GM19351 (cell line): ENCODE results near the gene SLC2A1.

Experiments
- ATAC-seq: cut with Tn5 transposase; IDR thresholded peaks from one replicate; pipeline ENCODE4 v1.9.1; 2021; ENCODE audit warnings: mild to moderate bottlenecking, moderate library complexity; ENCODE audit not compliant: unreplicated experiment

Gene SLC2A1

DNA sequence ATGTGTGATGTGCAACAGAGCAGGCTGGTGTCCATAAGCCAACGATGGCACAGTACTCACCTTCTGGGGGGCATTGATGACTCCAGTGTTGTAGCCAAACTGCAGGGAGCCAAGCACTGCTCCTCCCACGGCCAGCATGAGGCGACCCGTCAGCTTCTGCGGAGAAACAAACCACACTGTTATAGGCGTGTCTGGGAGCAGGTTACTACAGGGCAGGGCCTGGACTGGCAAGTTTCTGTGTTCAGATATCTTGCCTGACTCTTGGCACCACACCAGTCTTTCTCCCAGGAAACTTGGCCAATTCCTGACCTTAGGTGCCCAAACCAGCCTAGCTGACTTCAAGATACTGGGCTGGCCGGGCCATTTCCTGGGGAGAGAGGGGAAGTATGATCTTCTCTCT lies 15.5 kb downstream of the SLC2A1 start:
- ATAC-seq: no peak

- no peak for ATAC-seq
Measured at GRCh38 chr1:42942444-42942843, 16.2 kb downstream of the SLC2A1 start.

DNA sequence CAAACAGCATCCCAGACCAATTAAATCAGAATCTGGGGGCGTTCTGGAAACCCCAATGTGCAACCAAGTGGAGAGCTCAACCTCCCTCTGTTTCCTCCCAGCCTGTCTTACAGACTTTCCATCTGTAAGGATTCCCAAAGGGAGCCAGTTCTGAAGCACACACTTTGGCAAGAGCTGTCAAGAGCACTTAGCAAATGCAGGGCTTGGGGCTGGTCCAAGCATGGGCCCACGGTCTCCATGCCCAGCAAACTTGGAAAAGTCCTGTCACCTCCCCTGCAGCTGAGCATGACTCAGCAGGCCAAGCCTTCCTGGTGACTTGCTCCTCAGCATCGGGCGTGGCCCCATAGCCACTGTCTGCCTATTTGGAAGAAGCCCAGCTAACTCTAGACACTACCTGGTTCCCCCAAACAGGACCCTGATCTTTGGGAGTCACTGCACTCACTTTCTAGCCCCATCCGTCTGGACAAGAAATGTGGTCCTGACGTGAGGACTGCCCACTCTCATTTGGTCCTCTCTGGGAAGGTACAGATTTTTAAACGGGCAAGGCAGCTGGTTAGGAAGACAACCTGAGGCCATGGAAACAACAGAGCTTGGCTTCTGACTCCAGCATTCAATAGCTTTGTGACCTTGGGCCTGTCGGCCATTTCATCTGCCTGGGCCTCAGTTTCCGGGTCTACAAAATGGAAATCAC lies 16.9 kb downstream of the SLC2A1 start:
- ATAC-seq: no peak

- no peak for ATAC-seq
Measured at GRCh38 chr1:42940851-42941639, 17.6 kb downstream of the SLC2A1 start.

DNA sequence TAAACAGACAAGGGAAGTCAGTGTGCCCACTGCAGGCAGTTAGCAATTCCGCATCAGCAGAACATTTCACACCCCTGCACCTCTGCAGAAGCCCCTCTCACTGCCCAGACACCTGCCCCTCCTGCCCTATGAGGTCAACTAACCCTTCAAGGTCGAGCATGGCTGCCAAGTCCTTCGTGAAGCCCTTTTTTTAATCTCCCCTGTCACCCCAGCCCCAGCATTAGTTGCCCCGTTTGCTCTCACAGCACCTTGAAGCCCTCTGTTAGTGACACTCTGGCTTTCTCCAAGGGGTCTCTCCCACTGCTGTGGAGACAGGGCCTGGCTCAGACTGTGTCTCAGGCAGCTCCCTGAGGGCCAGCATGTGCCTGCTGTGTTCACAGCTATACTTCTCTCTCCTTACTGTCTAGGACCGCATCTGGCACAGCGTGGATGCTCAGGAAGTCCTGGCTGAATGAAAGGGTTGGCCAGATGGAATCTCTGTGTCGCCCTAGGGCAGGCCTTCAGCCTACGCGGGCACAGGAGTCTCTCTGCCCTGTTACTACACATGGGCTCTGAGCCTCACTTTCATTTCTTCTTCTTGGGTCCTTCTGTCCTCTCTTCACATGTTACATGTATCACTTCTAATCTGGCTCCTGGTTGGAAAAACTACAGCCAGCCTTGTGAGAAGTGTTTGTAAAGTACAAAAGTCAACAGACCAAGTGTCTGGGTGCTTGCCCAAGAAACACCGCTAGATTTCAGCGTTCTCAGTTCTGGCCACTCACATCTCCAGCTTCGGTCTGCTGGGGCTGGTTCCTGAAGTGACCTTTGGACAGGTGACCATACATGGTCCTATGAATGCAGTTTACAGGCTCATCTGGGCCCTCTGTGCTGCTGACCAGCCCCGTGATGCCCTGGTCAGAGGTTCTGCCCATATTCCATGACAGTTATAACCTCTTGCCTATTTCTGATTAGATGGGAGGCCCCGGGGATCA lies 19.7 kb downstream of the SLC2A1 start:
- no peak for ATAC-seq

DNA sequence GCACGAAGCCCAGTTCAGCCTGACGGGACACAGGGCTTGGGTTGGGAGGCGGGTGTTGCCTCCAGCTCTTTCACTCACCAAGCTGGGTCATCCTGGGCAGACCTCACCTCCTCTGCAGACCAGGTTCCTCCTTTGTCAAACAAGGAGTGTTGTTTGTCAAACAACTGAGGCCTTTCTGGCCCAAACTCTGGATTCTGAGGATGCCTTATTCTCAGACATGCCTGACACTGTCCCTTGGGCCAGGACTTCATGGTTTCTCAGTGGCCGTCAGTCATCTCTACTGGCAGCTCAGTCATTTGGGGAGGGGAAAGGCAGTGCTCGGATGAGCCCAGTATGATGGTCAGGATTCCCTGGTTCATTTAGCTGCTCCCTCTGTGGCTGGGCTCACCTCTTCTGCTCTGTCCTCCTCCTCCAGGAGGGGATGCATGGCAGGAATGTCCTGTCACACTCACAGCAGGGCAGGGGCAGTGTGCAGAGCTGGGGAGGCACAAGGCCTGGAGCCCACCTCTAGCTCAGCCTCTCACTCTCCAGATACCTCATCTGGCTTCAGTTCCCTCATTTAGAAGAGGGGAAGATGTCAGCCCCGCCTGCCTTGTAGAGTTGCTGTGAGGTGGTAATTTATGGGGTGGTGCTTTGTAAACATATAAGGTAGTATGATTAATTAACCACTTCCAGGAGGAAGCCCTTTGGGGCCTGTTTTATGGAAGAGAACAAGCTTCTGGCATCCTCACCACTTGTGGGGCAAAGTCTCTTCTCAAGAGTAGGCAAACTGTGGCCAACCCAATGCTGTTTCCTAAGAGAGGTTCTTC lies 20.6 kb downstream of the SLC2A1 start:
- no peak for ATAC-seq

DNA sequence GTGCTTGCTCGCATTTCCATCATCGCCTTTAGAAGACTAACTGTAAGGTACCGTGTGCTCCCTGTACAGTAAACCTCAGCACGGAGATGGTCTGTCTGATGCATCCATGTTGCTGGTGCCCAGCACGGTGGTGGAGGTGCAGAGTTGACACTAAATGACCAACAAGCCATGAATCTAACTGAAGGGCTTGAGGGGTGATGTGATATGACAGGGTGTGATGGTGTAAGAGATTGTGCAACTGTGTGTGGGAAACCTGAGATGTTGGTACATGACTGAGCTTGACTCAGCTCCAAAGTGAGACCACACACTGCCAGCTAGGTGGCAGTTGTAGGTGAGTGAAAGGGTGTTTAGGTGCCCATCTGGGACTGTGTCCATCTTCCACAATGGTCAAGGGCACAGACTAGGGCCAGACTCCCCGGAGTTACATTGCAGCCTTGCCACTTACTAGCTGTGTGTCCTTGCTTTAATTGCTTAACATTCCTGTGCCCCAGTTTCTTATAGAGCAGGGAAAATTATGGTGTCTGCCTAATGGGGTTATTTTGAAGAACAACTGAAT lies 21.4 kb downstream of the SLC2A1 start:
- ATAC-seq: no peak

DNA sequence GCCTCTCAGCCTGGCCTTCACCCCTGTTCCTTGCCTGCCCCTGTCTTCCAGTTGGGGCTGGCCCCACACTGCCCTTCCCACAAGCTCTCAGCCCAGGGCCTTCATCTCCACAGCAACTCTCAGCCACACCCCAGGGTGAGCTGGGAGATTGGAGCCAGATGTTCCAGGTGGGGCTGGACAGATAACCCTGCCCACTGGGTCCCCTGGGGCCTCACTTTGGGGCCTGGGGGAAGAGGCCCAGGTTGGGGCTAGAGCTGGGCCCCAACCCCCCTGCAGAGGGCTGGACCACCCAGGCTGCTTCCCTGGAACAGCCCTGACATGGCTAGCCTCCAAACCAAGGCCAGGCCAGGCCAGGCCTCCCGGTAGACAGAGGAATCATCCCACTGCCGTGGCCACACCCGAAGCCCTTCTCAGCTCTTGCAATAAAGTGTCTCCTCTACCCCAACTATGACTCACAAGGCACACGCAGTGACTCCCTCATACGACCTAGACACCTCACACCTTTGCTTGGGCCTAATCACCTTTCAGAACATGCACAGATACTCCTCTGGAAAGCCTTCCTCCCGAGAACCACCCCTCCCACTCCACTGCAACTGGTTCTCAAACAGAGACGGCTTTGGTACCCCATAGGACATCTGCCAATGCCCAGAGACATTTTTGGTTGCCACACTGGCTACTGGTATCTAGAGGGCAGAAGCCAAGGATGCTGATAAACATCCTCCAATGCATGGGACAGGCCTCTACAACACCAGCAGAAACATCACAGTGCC lies 22.2 kb downstream of the SLC2A1 start:
- no peak for ATAC-seq

- no peak for ATAC-seq
Measured at GRCh38 chr1:42935971-42936308, 22.7 kb downstream of the SLC2A1 start.

DNA sequence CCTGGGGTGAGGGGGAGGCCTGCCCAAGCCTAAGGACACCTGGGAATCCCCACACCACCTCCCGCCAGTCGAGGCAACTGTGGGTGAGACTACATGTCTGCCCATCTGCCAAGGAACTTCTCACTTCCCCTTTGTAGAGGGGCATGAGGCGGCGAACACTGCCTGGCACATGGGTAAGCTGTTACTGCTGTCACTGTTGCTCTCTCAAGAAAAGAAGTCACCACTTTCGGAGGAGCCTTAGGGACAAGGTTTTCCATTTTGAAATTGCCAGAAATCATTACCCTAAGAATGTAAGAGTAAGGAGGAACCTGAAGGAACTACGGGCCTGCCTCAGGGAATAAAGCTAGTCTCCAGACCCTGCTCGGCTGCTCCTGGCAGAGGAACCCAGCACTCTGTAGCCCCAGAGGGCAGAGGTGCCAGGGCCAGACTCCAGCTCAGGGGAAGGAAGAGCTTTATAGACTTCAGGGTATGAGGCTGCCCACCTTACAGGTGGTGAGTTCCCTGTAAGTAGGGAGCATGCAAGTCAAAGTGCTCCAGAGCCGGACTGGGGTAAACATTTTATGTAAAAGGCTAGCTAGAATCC lies 23.3 kb downstream of the SLC2A1 start:
- ATAC-seq: no peak

GRCh38 chr1:42934541-42935312 lies 23.9 kb downstream of the SLC2A1 start:
- no peak for ATAC-seq

DNA sequence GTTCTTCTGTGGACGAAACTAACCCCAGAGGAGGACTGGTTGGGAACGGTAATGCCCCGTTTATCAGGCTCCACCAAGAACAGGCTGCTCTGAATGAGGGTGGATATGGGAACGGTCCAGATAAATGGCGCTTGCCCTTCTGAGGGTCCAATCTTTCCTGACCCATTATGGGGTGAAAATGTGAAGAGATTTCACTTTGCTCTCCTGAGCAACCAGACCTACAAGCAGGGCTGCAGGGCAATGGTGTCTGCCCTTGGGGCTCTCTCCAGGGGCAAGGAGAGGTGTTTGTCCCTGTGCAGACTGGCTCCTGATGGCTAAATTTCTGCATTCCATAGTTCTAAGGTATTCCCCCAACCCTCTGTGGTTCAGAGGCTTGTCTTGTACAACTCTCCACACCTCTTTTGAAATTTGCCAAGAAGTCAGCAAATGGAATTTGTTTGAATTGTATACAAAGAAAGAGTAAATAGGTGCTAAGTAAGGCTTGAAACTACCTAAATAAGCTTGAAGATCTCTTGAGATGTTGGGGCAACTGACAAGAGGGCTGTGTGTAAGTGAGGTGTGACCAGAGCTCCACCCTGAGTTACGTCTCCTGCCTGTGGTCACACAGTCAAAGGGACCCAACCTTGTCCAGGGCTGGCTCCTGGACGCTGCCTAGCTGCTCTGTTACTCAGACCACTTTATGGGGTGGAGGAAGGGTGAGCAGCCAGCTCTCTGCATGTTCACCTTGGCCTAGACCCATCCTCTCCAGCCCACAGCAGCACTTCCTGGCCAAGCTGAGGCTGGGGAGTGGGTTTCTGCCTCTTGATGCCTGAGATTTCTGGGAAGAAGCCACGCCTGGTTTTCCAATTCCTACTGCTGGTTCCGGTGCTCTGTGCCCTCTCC lies 24.8 kb downstream of the SLC2A1 start:
- ATAC-seq: no peak

GRCh38 chr1:42933060-42933586 lies 25.5 kb downstream of the SLC2A1 start:
- ATAC-seq: no peak

- ATAC-seq: no peak
Measured at GRCh38 chr1:42932442-42932941, 26.2 kb downstream of the SLC2A1 start.

GRCh38 chr1:42931911-42932422 lies 26.7 kb downstream of the SLC2A1 start:
- peak; percentile 72 for ATAC-seq

GRCh38 chr1:42931108-42931539 lies 27.5 kb downstream of the SLC2A1 start:
- ATAC-seq: no peak
